ENCODE results near the gene GLI3.

GLI3 gene

DNA sequence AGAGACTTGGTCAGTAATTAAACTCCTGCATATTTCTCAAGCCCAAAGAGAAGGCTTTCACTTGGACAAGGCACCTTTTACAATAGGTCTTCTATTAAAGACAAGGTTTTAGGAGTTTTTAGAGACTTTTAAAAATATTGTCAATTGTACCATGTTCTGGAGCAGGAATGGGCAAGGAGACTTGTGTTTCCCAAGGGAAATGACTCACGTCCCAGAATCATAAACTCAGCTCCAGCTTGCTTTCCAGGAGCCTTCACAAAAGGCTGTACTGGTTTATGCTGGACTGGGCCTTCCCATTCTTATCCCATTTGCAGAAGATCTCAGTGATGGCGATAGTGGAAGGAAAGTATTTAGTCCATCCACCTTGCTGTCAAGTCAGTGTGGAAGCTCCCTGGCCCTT lies 7.8 kb upstream of the GLI3 start:
- Mint-ChIP-seq H3K4me3 (no peak overlapping the region), H3K27me3 (peaks cover 25% of the 10 kb centered on the region), H3K27ac (no peak overlapping the region), H3K4me1 (no peaks in the 10 kb centered on the region), H3K9me3 (no peaks in the 10 kb centered on the region), H3K36me3 (no peaks in the 10 kb centered on the region)
- CTCF ChIA-PET: no interaction called here
- no peak for DNase-seq

GRCh38 chr7:42242381-42242780 lies 5.4 kb upstream of the GLI3 start:
- H3K4me3 Mint-ChIP-seq: no peak overlapping the region
- peaks cover 7% of the 10 kb centered on the region for H3K4me1 Mint-ChIP-seq
- H3K36me3 Mint-ChIP-seq: peaks cover 4% of the 10 kb centered on the region
- H3K9me3 Mint-ChIP-seq: no peaks in the 10 kb centered on the region
- no peak for DNase-seq
- H3K27ac Mint-ChIP-seq: no peak overlapping the region
- H3K27me3 Mint-ChIP-seq: peaks cover 50% of the 10 kb centered on the region
- CTCF ChIA-PET: no interaction called here

DNA sequence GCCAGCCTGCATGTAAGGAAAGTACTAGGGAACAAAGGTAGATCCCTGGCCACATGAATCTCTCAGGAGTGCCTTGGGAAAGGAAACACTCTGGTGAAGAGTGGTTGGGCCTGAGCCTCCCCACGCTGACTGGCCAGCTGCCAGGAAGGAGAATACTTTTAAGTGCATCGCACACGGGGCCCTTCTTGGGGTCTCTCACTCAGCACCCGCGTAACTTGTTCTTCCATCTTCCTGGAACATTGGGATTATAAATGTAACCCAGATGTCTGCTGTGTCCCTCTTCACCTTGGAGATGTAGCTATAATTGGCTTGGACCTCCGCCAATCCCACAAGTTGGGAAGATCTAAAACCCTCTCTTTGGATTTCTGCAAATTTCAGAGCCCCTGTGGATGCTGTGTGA lies 4.4 kb upstream of the GLI3 start:
- CTCF ChIA-PET: no interaction called here
- Mint-ChIP-seq H3K27ac (no peak overlapping the region), H3K4me1 (peaks cover 7% of the 10 kb centered on the region), H3K9me3 (no peaks in the 10 kb centered on the region), H3K36me3 (peaks cover 4% of the 10 kb centered on the region), H3K4me3 (no peak overlapping the region), H3K27me3 (peaks cover 59% of the 10 kb centered on the region)
- DNase-seq: no peak

GRCh38 chr7:42240416-42240815 lies 3.4 kb upstream of the GLI3 start:
- Mint-ChIP-seq H3K27me3 (peaks cover 70% of the 10 kb centered on the region), H3K27ac (no peak overlapping the region), H3K36me3 (peaks cover 4% of the 10 kb centered on the region), H3K4me3 (no peak overlapping the region), H3K4me1 (peaks cover 16% of the 10 kb centered on the region), H3K9me3 (no peaks in the 10 kb centered on the region)
- no peak for DNase-seq
- CTCF ChIA-PET: no interaction called here

- Mint-ChIP-seq H3K27ac (no peak overlapping the region), H3K36me3 (peaks cover 4% of the 10 kb centered on the region), H3K27me3 (peaks cover 72% of the 10 kb centered on the region), H3K4me1 (peaks cover 17% of the 10 kb centered on the region), H3K9me3 (no peaks in the 10 kb centered on the region), H3K4me3 (peak overlapping the region; percentile 78)
- CTCF ChIA-PET: no interaction called here
- DNase-seq: no peak
Observed at GRCh38 chr7:42238709-42239366, 1.8 kb upstream of the GLI3 start.

GRCh38 chr7:42237811-42238541 lies 967 bp upstream of the GLI3 start:
- CTCF ChIA-PET: no interaction called here
- Mint-ChIP-seq H3K27ac (no peak overlapping the region), H3K27me3 (peaks cover 76% of the 10 kb centered on the region), H3K4me3 (peak overlapping the region; percentile 78), H3K4me1 (peaks cover 17% of the 10 kb centered on the region), H3K36me3 (peaks cover 4% of the 10 kb centered on the region), H3K9me3 (no peaks in the 10 kb centered on the region)
- DNase-seq: peak; percentile 30

DNA sequence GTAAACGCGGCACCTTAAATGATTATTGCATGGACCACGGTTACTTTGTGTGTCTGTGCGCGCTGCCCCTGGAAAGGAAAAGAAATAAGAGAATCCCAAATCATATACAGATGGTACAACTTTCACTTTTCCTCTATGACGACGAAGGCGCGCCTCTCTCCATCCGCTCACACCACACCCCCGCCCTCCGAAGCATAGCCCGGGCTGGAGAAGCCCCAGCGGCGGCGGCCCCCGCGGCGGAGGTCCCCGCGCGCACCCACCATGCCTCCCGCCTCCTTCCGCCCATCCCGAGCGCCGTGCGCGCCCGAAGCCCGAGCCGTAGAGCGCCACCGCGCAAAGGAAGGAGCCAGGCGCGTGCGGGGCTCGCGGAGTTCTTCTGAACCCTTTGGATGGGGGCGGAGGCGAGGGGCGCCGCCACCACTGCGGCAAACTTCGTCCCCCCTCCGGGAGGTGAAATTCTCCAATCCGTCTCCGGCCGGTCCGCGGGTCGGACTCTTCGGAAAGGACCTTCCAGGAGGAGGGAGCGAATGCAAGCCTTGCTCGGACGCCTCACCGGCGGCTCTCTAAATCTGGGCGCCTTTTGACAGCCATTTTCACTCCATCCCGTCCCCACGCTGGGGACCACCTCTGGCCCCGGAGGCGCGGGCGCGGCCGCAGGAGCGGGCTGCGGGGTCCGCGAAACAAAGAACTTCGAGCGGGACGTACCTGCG lies 588 bp downstream of the GLI3 start:
- no peaks in the 10 kb centered on the region for H3K9me3 Mint-ChIP-seq
- peaks cover 17% of the 10 kb centered on the region for H3K4me1 Mint-ChIP-seq
- H3K4me3 Mint-ChIP-seq: peak overlapping the region; percentile 72
- peaks cover 4% of the 10 kb centered on the region for H3K36me3 Mint-ChIP-seq
- peak; percentile 38 for DNase-seq
- CTCF ChIA-PET: no interaction called here
- no peak overlapping the region for H3K27ac Mint-ChIP-seq
- peaks cover 72% of the 10 kb centered on the region for H3K27me3 Mint-ChIP-seq

DNA sequence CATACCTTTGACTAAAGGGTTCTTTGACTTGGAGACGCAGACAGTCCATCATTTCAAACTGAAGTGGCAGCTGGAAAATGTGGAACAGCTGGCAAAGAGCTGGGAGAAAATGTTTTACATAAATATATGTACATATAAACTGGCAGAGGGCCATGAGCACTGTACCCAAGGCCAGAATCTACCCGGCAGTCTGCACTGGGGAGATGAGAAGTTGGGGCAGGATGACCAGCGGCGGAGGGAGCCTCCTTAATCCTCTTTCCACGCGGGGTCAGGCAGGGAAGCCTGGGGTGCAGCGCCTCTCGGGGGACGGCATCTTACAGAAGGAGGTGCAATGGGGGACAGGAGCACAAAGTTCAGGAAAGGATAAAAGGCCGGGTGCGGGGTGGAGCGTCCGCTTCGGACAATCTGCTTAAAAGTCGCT lies 1.3 kb downstream of the GLI3 start:
- Mint-ChIP-seq H3K27ac (no peak overlapping the region), H3K36me3 (peaks cover 4% of the 10 kb centered on the region), H3K9me3 (no peaks in the 10 kb centered on the region), H3K27me3 (peaks cover 69% of the 10 kb centered on the region), H3K4me1 (peaks cover 17% of the 10 kb centered on the region), H3K4me3 (peak overlapping the region; percentile 72)
- CTCF ChIA-PET: no interaction called here
- no peak for DNase-seq

DNA sequence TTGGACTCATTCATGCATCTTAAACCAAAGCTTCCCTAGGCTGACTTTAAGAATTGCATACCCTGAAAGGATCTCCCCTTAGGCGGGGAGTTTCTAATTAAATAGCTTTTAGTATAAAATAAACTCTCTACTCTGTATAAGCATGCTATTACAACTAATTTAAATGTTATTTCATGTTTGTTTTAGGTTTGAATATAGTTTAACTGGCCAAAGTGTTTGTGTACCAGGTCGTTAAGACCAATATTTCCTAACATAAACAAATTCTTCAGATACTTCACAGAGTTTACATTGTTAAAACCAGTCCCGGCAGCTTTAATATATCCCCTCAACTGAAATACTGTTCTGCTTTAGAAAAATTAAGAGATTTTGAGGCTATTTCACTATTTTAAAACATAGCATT lies 2.3 kb downstream of the GLI3 start:
- CTCF ChIA-PET: no interaction called here
- no peaks in the 10 kb centered on the region for H3K9me3 Mint-ChIP-seq
- peaks cover 4% of the 10 kb centered on the region for H3K36me3 Mint-ChIP-seq
- peaks cover 17% of the 10 kb centered on the region for H3K4me1 Mint-ChIP-seq
- DNase-seq: no peak
- peaks cover 59% of the 10 kb centered on the region for H3K27me3 Mint-ChIP-seq
- H3K4me3 Mint-ChIP-seq: no peak overlapping the region
- no peak overlapping the region for H3K27ac Mint-ChIP-seq

DNA sequence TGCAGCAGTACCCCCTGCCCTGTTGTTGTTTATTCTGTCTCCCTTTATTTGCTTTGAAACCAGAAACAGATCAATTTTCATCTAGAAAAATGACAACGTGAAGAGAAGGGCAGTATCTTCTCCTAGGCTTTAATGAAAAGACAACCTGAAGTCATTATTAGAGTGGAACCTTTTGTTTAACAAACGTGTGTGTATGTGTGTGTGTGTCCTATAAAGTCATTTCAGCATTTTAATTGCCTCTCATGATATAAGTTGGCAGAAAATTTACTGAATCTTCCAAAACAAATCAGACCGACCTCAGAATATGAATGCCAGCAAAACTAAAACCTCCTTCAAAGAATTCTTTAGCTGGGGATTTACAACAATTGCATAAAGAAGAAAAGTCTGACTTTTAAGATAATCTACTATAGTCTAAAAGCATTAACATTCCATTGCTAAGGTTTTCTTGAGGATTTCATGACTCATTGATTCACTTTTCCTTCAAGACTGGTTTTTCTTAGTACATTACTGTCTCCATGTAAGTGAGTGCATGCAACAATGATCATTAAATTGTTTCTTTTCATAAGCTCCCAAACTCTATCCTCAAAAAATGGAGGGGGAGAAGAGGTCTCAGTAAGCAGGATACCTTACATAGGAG lies 3.2 kb downstream of the GLI3 start:
- Mint-ChIP-seq H3K27ac (no peak overlapping the region), H3K9me3 (no peaks in the 10 kb centered on the region), H3K4me1 (peaks cover 17% of the 10 kb centered on the region), H3K36me3 (peaks cover 4% of the 10 kb centered on the region), H3K27me3 (peaks cover 52% of the 10 kb centered on the region), H3K4me3 (no peak overlapping the region)
- CTCF ChIA-PET: no interaction called here
- DNase-seq: no peak

DNA sequence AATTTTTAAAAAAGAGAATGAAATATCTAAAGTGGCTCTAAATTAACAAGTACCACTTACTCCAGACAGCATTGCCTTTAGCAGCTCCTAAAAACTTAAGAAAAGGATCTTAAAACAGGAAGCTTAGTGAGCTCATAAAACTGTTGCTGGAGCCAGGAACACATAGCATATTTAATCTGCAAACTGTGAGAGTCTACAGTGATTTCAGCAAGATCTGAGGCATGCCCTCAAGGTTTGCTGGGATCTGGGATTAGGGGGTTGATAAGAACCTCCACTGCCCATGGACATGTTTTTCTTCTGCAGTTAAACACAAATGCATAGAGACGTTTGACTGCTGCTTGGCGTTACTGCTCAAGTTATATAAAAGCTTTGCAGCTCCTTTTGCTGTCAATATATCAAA lies 3.8 kb downstream of the GLI3 start:
- CTCF ChIA-PET: no interaction called here
- no peak overlapping the region for H3K27ac Mint-ChIP-seq
- H3K4me1 Mint-ChIP-seq: peaks cover 12% of the 10 kb centered on the region
- H3K36me3 Mint-ChIP-seq: peaks cover 2% of the 10 kb centered on the region
- no peak overlapping the region for H3K4me3 Mint-ChIP-seq
- DNase-seq: no peak
- H3K27me3 Mint-ChIP-seq: peaks cover 52% of the 10 kb centered on the region
- no peaks in the 10 kb centered on the region for H3K9me3 Mint-ChIP-seq

- CTCF ChIA-PET: interaction anchor here (1.4 kb wide), 1 partner anchor 292 kb away, joined by 3 read pairs; no protein-coding TSS in a partner anchor
- no peak overlapping the region for H3K27ac Mint-ChIP-seq
- H3K9me3 Mint-ChIP-seq: no peaks in the 10 kb centered on the region
- peaks cover 52% of the 10 kb centered on the region for H3K27me3 Mint-ChIP-seq
- DNase-seq: no peak
- no peaks in the 10 kb centered on the region for H3K36me3 Mint-ChIP-seq
- H3K4me3 Mint-ChIP-seq: no peak overlapping the region
- H3K4me1 Mint-ChIP-seq: peaks cover 11% of the 10 kb centered on the region
Observed at GRCh38 chr7:42232275-42232674, 4.7 kb downstream of the GLI3 start.

DNA sequence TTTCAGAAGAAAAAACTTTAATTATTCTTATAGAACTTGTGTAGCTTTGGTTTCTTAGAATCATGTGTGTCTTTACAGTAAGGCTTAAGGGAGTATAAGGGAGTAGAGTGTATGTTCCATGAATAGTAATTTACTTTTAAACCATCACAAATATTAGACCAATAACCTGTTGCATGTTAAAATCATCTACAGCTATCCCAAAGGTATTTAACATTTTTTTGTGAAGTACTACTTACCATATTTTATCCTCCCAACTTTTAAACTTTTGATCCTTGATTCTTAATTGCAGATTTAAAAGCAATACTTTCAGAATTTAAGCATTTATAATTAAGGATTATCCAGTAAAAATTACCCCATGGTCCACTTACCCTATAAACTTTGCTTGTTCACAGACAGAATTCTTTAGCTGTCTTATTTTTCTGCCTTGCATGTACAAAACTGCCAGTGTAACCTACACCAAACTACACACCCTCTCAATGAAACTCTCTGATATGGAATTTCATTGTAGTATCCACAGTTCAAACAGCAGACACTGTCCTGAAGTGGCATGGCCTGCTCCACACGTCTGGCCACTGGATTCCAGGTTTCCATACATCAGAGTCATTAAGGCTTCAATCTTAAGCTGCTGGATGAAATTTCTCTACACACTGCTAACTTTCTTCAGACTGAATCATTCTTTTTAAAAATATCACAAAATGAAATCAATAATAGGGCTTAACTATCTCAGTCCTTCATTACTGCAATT lies 5.8 kb downstream of the GLI3 start:
- H3K4me1 Mint-ChIP-seq: peaks cover 11% of the 10 kb centered on the region
- CTCF ChIA-PET: interaction anchor here (1.4 kb wide), 1 partner anchor 290 kb away, joined by 3 read pairs; no protein-coding TSS in a partner anchor
- H3K27ac Mint-ChIP-seq: no peak overlapping the region

More for the DNA sequence above, 5.8 kb downstream of the GLI3 start:
- no peak for DNase-seq
- H3K36me3 Mint-ChIP-seq: no peaks in the 10 kb centered on the region
- H3K4me3 Mint-ChIP-seq: no peak overlapping the region
- no peaks in the 10 kb centered on the region for H3K9me3 Mint-ChIP-seq
- H3K27me3 Mint-ChIP-seq: peaks cover 52% of the 10 kb centered on the region
